ENCODE results near the gene RRAGD. TPM values are rescaled to one million over a fixed set of nuclear protein-coding genes. Genes with fewer than 3 reads are reported as not detected.

Gene RRAGD
- total RNA-seq, 1 experiment from 2014 or later = 27.8 TPM

GRCh38 chr6:89361171-89361570 is 50.9 kb downstream of the RRAGD start:
- no peak overlapping the region for H3K27ac ChIP-seq (ENCODE audit: low read length)
- no TSS peak for BruUV-seq (replicated peaks)
- DNase-seq (ENCODE audit: low read depth, low spot score) = no peak
- TF ChIP-seq POLR2AphosphoS5 (IDR thresholded peaks at IDR 0.05; ENCODE audit: low read depth, low read length) = no peak
- no peak for TF ChIP-seq TCF7L2 (IDR thresholded peaks at IDR 0.05; ENCODE audit: low read depth, low read length)
- no peak for TF ChIP-seq REST (IDR thresholded peaks at IDR 0.05; ENCODE audit: insufficient read depth in 1 of 2, low read depth in 2 of 2, low read length in 1 of 2)
- no peak for TF ChIP-seq SIN3A (IDR thresholded peaks at IDR 0.05; ENCODE audit: borderline replicate concordance, insufficient read depth, low read depth, low read length)
- no peak for TF ChIP-seq CTCF (IDR thresholded peaks at IDR 0.05)
- in situ Hi-C loops (cut with HindIII; ENCODE audit: low pct_unique_long_range_greater_than_20kb, low sequenced_read_pairs) (no loop called here), intact Hi-C loops (cut with micrococcal nuclease; ENCODE audit: unreplicated experiment) (loop anchor here (10.0 kb wide), 1 partner anchor 376 kb away; no protein-coding TSS in a partner anchor)
- no peaks in the 10 kb centered on the region for H3K9me3 ChIP-seq (ENCODE audit: control insufficient read depth, insufficient read depth, low read depth, low read length)
- no peaks in the 10 kb centered on the region for H3K27me3 ChIP-seq (ENCODE audit: control insufficient read depth, insufficient read depth, low read length)
- ATAC-seq = no peak
- CTCF ChIA-PET = no interaction called here
- H3K36me3 ChIP-seq (ENCODE audit: control insufficient read depth, insufficient read depth, low read length) = no peaks in the 10 kb centered on the region
- POLR2A ChIA-PET = no interaction called here
- no peak overlapping the region for H3K4me3 ChIP-seq (ENCODE audit: low read depth in 2 of 2, low read length in 2 of 2)
- H3K4me1 ChIP-seq (ENCODE audit: control insufficient read depth, insufficient read depth, low read length) = 0 out of 2 replicates have a peak, but pooled peaks cover 4% of the 10 kb centered on the region

GRCh38 chr6:89360415-89360999 is 51.6 kb downstream of the RRAGD start:
- in situ Hi-C loops (cut with HindIII; ENCODE audit: low pct_unique_long_range_greater_than_20kb, low sequenced_read_pairs) = no loop called here
- no peak for DNase-seq (ENCODE audit: low read depth, low spot score)

More at GRCh38 chr6:89360415-89360999, 51.6 kb downstream of the RRAGD start:
- Histone ChIP-seq H3K4me1 (ENCODE audit: control insufficient read depth, insufficient read depth, low read length) (0 out of 2 replicates have a peak, but pooled peaks cover 4% of the 10 kb centered on the region), H3K36me3 (ENCODE audit: control insufficient read depth, insufficient read depth, low read length) (no peaks in the 10 kb centered on the region), H3K9me3 (ENCODE audit: control insufficient read depth, insufficient read depth, low read depth, low read length) (no peaks in the 10 kb centered on the region), H3K27me3 (ENCODE audit: control insufficient read depth, insufficient read depth, low read length) (no peaks in the 10 kb centered on the region), H3K4me3 (ENCODE audit: low read depth in 2 of 2, low read length in 2 of 2) (no peak overlapping the region), H3K27ac (ENCODE audit: low read length) (no peak overlapping the region)
- POLR2A ChIA-PET = no interaction called here
- CTCF ChIA-PET = no interaction called here
- no peak for TF ChIP-seq CTCF (IDR thresholded peaks at IDR 0.05)
- no peak for TF ChIP-seq TCF7L2 (IDR thresholded peaks at IDR 0.05; ENCODE audit: low read depth, low read length)
- no peak for ATAC-seq
- intact Hi-C loops (cut with micrococcal nuclease; ENCODE audit: unreplicated experiment) = loop anchor here (10.0 kb wide), 1 partner anchor 376 kb away; no protein-coding TSS in a partner anchor
- no TSS peak for BruUV-seq (replicated peaks)

All from Panc1 (cell line).